ENCODE results near the gene SPTBN5. TPM values are rescaled to one million over a fixed set of nuclear protein-coding genes. Genes with fewer than 3 reads are reported as not detected.
A peak's percentile ranks its signal among the peaks of the same experiment; 100 is the strongest.
"Not testable (repeated sequence)": the region's sequence is repeated elsewhere in the genome, so short reads cannot be mapped to it uniquely, and the experiment has no call there.

The SPTBN5 gene
- total RNA-seq, 4 donors from 2014 or later: 1.3 to 3.3 (median 2.0) TPM

DNA sequence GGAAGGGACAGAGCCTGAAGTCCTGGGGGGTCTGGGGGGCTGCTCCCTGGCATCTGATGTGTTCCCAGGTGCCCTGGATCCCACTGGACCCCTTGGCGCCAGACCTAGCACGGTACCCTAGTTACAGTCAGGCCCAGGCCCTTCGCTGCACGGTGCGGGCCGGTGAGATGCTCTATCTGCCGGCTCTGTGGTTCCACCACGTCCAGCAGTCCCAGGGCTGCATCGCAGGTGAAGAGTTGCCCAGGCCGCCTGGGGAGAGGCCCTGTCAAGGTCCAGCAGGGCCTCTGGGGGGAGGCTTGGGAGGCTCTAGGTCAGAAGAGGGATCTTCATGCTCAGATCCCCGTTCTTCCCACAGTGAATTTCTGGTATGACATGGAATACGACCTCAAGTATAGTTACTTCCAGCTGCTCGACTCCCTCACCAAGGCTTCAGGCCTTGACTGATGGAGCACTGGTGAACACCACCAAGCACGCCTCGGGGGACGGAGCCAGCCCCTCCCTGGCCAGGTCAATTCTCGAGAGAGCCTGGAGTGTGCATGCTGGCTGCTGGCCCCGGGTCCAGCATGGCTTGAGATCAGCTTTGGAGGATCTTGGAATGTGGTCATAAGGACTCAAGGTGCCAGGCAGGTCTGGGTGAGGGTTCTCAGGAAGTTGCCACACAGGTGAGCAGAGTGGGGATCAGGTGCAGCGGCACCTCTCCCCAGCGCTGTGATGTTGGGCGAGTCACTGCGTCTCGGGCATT, 57.0 kb downstream of the SPTBN5 start:
- TF ChIP-seq, protein P1, sequence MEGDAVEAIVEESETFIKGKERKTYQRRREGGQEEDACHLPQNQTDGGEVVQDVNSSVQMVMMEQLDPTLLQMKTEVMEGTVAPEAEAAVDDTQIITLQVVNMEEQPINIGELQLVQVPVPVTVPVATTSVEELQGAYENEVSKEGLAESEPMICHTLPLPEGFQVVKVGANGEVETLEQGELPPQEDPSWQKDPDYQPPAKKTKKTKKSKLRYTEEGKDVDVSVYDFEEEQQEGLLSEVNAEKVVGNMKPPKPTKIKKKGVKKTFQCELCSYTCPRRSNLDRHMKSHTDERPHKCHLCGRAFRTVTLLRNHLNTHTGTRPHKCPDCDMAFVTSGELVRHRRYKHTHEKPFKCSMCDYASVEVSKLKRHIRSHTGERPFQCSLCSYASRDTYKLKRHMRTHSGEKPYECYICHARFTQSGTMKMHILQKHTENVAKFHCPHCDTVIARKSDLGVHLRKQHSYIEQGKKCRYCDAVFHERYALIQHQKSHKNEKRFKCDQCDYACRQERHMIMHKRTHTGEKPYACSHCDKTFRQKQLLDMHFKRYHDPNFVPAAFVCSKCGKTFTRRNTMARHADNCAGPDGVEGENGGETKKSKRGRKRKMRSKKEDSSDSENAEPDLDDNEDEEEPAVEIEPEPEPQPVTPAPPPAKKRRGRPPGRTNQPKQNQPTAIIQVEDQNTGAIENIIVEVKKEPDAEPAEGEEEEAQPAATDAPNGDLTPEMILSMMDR (IDR thresholded peaks at IDR 0.05): no peak
- no peak for TF ChIP-seq POLR2A (IDR thresholded peaks at IDR 0.05)
- no peak for DNase-seq (ENCODE audit: low spot score in 2 of 2)
- intact Hi-C loops (cut with DNase I; ENCODE audit: low total_unique reads): no loop called here
- 93 to 95% methylated on average over 23 of the region's 23 CpGs for WGBS, 2 donors
- H3K4me3 ChIP-seq (ENCODE audit: low read depth, poor library complexity, severe bottlenecking): no peak overlapping the region

DNA sequence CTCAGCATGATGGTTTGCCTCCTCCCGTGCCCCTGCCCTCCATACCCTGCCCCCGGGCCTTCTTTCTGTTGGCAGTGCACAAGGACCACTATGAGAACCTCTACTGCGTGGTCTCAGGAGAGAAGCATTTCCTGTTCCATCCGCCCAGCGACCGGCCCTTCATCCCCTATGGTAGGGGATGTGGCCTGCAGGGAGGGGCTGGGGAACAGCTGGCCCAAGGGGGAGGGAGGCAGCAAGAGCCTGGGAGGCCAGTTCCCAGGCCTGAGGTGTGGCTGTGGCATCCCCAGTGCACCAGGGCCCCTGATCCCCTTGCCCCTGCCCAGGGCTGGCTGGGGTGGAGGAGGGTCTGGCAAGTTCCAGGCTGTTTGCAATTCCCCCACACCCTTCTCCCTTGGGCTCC, 57.8 kb downstream of the SPTBN5 start:
- intact Hi-C loops (cut with DNase I; ENCODE audit: low total_unique reads): no loop called here
- no peak overlapping the region for H3K4me3 ChIP-seq (ENCODE audit: low read depth, poor library complexity, severe bottlenecking)
- 76 to 80% methylated on average over 6 of the region's 6 CpGs for WGBS, 2 donors
- DNase-seq (ENCODE audit: low spot score in 2 of 2): no peak
- TF ChIP-seq, protein P1 (IDR thresholded peaks at IDR 0.05): no peak
- TF ChIP-seq POLR2A (IDR thresholded peaks at IDR 0.05): no peak

DNA sequence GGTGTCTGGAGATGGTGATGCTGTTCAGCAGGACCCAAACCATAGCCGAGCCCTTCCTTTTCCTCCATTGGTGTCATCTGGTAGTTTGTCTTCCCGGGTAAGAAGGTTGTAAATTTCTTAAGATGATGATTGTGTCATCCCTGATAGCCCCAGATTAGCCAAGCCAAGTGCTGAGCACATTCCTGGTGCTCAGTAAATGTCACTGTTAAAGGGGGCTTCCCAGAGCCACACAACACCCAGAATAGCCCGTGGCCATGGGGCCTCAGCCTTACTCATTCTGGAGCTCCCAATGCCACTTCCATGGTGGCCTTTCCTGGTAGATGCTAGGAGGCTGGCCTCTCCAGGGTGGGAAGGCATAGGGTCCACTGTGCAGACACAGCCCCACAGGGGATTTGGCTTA, 59.8 kb downstream of the SPTBN5 start:
- H3K4me3 ChIP-seq (ENCODE audit: low read depth, poor library complexity, severe bottlenecking): no peak overlapping the region
- 88 to 90% methylated on average over 3 of the region's 3 CpGs for WGBS, 2 donors
- no peak for TF ChIP-seq POLR2A (IDR thresholded peaks at IDR 0.05)
- TF ChIP-seq, protein P1 (IDR thresholded peaks at IDR 0.05): no peak
- intact Hi-C loops (cut with DNase I; ENCODE audit: low total_unique reads): no loop called here
- no peak for DNase-seq (ENCODE audit: low spot score in 2 of 2)

DNA sequence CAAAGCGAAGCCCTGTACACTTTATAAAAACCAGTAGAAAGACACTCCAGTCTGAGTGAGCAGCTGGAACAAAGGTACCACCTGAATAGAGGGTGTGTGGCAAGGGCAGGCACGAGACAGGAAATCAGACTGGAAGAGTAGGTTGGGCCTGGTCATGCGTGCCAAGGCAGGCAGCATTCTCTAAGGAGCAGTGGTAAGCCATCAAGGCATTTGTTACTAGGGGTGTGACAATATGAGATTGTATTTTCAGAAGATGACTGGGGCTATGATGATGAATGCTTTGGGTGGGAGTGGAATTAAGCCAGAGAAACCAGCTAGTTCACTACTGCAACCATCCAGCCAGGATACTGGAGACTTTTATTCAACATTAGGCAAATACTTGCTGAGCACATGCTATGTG, 61.0 kb downstream of the SPTBN5 start:
- DNase-seq (ENCODE audit: low spot score in 2 of 2): peak in 1 of 2 donors; percentile 71
- no peak overlapping the region for H3K4me3 ChIP-seq (ENCODE audit: low read depth, poor library complexity, severe bottlenecking)
- TF ChIP-seq, protein P1 (IDR thresholded peaks at IDR 0.05): no peak
- no peak for TF ChIP-seq POLR2A (IDR thresholded peaks at IDR 0.05)
- WGBS, 2 donors: 46 to 48% methylated on average over 3 of the region's 3 CpGs
- intact Hi-C loops (cut with DNase I; ENCODE audit: low total_unique reads): no loop called here

DNA sequence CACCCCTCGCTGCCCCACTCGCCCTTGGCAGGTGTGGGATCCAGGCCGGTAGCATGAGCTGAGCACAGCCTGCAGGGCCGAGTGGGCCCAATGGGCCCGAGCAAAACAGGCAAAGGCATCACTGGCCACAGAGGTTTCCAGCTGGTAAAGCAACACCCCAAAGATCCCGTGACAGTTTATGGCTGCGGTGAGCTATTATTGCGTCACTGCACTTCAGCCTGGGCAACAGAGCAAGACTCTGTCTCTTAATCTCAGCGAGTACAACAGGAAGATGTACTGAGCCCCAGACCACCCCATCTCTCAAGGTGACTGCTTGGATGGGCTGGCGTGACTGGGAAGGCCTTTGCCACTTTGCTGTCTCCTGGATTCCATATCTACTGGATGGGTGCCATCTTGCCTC, 61.6 kb downstream of the SPTBN5 start:
- WGBS, 2 donors: 53 to 77% methylated on average over 9 to 10 of the region's 10 CpGs
- intact Hi-C loops (cut with DNase I; ENCODE audit: low total_unique reads): no loop called here
- TF ChIP-seq, protein P1 (IDR thresholded peaks at IDR 0.05): no peak
- TF ChIP-seq POLR2A (IDR thresholded peaks at IDR 0.05): no peak

DNA sequence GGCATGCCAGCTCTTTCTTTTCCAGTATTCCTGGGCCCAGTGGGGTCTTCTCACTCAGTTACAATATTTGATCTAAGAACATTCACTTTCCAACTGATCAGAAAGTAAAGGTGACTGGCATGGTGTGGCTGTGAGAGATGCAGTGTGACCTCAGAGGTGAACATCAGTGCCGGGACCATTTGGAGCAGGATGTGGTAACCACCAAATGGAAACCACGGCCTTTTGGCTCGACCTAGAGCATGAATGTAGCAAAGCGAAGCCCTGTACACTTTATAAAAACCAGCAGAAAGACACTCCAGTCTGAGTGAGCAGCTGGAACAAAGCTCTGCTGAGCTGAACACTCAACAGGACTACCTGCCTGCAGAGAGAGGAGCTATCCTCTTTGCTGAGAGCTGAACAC, 62.6 kb downstream of the SPTBN5 start:
- WGBS, 2 donors: 80 to 85% methylated on average over 4 of the region's 4 CpGs
- intact Hi-C loops (cut with DNase I; ENCODE audit: low total_unique reads): not testable (repeated sequence)

More for the DNA sequence above, 61.6 kb downstream of the SPTBN5 start:
- H3K4me3 ChIP-seq (ENCODE audit: low read depth, poor library complexity, severe bottlenecking): no peak overlapping the region
- DNase-seq (ENCODE audit: low spot score in 2 of 2): no peak

More for the DNA sequence above, 62.6 kb downstream of the SPTBN5 start:
- not testable (repeated sequence) for H3K4me3 ChIP-seq (ENCODE audit: low read depth, poor library complexity, severe bottlenecking); DNase-seq (ENCODE audit: low spot score in 2 of 2)
